Pons (tissue), 1 donor: ENCODE measurements around the gene PGAM2.
"Not testable (repeated sequence)": the region's sequence is repeated elsewhere in the genome, so short reads cannot be mapped to it uniquely, and the experiment has no call there.

Experiments used
- DNase-seq: peaks from one replicate; pipeline ENCODE4 v3.0.0-alpha.2; 2016; ENCODE audit warnings: low spot score

The PGAM2 gene

GRCh38 chr7:44022796-44023467 lies 42.4 kb downstream of the PGAM2 start:
- DNase-seq: not testable (repeated sequence)

- DNase-seq: not testable (repeated sequence)
These were observed 43.3 kb downstream of the PGAM2 start for GRCh38 chr7:44022069-44022468.

- not testable (repeated sequence) for DNase-seq
These were observed 45.5 kb downstream of the PGAM2 start for GRCh38 chr7:44019825-44020224.

- peak; percentile 94 for DNase-seq
These were observed 46.2 kb downstream of the PGAM2 start for GRCh38 chr7:44018857-44019807.

- DNase-seq: not testable (repeated sequence)
These were observed 50.3 kb downstream of the PGAM2 start for GRCh38 chr7:44015090-44015489.
